ENCODE data around the gene CAPNS1. TPM values are rescaled to one million over a fixed set of nuclear protein-coding genes. Genes with fewer than 3 reads are reported as not detected.

Gene CAPNS1
- total and polyA plus RNA-seq, 12 donors: 94.8 to 916 (median 609) TPM

DNA sequence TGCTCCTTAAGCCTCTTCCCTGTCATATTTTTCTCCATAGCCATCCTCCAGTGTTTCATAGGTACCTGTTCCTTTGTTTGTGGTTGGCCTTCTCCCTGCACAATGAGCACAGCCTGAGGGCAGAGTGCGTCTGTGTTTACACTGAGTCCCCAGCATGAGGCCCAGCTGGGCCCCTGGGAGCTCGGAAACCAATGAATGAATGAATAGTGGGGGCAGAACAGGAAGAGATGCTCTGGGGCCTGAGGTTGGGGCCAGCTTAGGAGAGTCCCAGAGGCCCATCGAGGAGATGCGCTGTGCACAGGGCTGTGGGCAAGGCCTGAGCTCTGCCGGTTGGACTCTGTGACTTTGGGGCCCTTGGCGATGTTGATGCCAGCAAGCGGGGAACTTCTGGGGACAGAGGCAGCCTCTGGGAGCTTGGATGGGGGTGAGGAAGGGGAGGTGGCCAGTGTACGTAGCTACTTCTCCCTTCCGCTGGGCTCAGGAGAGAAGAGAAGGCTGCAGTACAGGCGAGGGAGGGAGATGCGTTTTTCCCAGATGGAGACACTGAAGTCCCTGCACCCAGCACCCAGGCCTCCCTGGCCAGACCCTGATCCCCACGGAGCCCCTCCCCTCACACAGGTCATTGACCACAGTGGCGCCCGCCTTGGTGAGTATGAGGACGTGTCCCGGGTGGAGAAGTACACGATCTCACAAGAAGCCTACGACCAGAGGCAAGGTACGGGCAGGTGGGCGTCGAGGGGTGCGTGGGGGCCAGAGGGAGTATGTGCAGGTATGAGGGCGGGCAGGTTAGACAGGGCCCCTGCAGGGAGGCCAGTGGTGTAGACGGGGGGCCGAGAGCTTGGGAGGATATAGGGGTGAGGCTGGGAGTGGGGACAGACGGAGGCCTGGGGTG is 19.5 kb upstream of the CAPNS1 start:
- H3K9me3 ChIP-seq (replicated peaks in 1 of 3): no peaks in the 10 kb centered on the region
- no peak overlapping the region for H3K27ac ChIP-seq
- H3K36me3 ChIP-seq (replicated peaks in 1 of 2): peaks cover 0 to 73% of the 10 kb centered on the region in 2 donors
- H3K4me1 ChIP-seq (replicated peaks in 1 of 2): peaks cover 0 to 13% of the 10 kb centered on the region in 2 donors
- H3K27me3 ChIP-seq: no peaks in the 10 kb centered on the region
- WGBS, 4 donors: 83 to 91% (median 87%) methylated on average over 19 to 26 of the region's 26 CpGs
- no peak for DNase-seq
- intact Hi-C loops (cut with DNase I): no loop called here
- no peak overlapping the region for H3K4me3 ChIP-seq
- TF ChIP-seq, protein P1, sequence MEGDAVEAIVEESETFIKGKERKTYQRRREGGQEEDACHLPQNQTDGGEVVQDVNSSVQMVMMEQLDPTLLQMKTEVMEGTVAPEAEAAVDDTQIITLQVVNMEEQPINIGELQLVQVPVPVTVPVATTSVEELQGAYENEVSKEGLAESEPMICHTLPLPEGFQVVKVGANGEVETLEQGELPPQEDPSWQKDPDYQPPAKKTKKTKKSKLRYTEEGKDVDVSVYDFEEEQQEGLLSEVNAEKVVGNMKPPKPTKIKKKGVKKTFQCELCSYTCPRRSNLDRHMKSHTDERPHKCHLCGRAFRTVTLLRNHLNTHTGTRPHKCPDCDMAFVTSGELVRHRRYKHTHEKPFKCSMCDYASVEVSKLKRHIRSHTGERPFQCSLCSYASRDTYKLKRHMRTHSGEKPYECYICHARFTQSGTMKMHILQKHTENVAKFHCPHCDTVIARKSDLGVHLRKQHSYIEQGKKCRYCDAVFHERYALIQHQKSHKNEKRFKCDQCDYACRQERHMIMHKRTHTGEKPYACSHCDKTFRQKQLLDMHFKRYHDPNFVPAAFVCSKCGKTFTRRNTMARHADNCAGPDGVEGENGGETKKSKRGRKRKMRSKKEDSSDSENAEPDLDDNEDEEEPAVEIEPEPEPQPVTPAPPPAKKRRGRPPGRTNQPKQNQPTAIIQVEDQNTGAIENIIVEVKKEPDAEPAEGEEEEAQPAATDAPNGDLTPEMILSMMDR (IDR thresholded peaks at IDR 0.05): no peak
- TF ChIP-seq POLR2A (IDR thresholded peaks at IDR 0.05): no peak

DNA sequence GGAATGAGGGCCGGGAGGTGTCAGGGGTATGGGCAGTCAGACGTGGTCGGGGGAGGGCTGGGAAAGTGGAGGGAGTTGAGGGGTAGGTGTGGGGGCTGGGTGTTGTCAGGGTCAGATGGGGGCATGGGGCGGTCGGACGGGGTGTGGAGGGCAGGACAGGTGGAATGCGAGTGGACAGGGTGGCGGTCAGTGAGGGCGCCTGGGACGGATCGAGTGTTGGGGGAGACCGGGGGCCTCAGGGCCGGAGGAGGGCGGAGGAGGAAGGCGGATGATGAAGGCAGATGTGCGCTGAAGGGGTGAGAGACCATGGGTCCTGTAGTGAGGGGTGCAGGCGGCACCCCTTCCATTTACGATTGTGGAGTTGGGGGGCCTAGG is 18.9 kb upstream of the CAPNS1 start:
- whole genome bisulfite sequencing, 4 donors: 92 to 94% (median 93%) methylated on average over 18 of the region's 18 CpGs
- no peak for DNase-seq
- H3K9me3 ChIP-seq (replicated peaks in 1 of 3): no peaks in the 10 kb centered on the region
- H3K4me1 ChIP-seq (replicated peaks in 1 of 2): peaks cover 0 to 11% of the 10 kb centered on the region in 2 donors
- no peaks in the 10 kb centered on the region for H3K27me3 ChIP-seq
- H3K27ac ChIP-seq: no peak overlapping the region
- peaks cover 0 to 80% of the 10 kb centered on the region in 2 donors for H3K36me3 ChIP-seq (replicated peaks in 1 of 2)
- intact Hi-C loops (cut with DNase I): no loop called here
- H3K4me3 ChIP-seq: no peak overlapping the region
- TF ChIP-seq POLR2A (IDR thresholded peaks at IDR 0.05): no peak

DNA sequence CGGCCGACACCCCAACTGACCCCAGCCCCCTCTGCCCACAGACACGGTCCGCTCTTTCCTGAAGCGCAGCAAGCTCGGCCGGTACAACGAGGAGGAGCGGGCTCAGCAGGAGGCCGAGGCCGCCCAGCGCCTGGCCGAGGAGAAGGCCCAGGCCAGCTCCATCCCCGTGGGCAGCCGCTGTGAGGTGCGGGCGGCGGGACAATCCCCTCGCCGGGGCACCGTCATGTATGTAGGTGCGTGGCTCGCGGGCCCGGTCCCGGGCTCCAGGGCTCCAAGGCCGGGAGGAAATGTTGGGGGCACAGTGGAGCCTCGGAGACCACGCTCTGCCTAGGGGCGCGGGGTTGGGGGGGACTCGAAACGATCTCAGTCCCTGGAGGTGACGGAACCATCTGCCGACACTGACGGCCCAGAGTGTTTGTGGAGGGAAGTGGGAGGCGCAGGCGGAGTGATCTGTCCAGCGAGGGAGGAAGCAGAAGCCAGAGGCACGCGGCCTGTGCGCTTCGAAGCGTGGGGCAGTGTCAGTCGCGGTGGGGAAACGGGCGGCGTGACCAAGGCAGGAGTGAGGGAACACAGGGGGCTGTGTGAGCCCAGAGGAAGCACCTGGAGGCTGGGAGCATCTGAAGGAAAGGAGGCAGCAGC is 18.3 kb upstream of the CAPNS1 start:
- Histone ChIP-seq H3K27me3 (no peaks in the 10 kb centered on the region), H3K27ac (no peak overlapping the region), H3K4me3 (no peak overlapping the region), H3K36me3 (replicated peaks in 1 of 2) (peaks cover 0 to 80% of the 10 kb centered on the region in 2 donors), H3K9me3 (replicated peaks in 1 of 3) (no peaks in the 10 kb centered on the region), H3K4me1 (replicated peaks in 1 of 2) (peaks cover 0 to 5% of the 10 kb centered on the region in 2 donors)
- TF ChIP-seq POLR2A (IDR thresholded peaks at IDR 0.05): no peak
- TF ChIP-seq, protein P1 (IDR thresholded peaks at IDR 0.05): no peak
- DNase-seq: no peak
- WGBS, 4 donors: 84 to 90% (median 87%) methylated on average over 37 to 49 of the region's 49 CpGs
- intact Hi-C loops (cut with DNase I): no loop called here

DNA sequence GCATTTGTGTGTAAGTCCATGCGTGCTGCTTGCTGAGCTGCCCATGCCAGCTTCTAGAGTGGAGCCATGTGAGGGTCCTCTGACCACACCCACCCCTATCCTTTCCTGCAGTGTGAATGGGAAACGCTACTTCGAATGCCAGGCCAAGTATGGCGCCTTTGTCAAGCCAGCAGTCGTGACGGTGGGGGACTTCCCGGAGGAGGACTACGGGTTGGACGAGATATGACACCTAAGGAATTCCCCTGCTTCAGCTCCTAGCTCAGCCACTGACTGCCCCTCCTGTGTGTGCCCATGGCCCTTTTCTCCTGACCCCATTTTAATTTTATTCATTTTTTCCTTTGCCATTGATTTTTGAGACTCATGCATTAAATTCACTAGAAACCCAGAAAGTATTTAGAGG is 14.3 kb upstream of the CAPNS1 start:
- H3K36me3 ChIP-seq (replicated peaks in 1 of 2): peaks cover 0 to 45% of the 10 kb centered on the region in 2 donors
- H3K27me3 ChIP-seq: no peaks in the 10 kb centered on the region
- WGBS, 4 donors: 85 to 89% (median 86%) methylated on average over 8 to 9 of the region's 9 CpGs
- peaks cover 0 to 17% of the 10 kb centered on the region in 2 donors for H3K4me1 ChIP-seq (replicated peaks in 1 of 2)
- no peak for DNase-seq
- H3K27ac ChIP-seq: no peak overlapping the region
- no peaks in the 10 kb centered on the region for H3K9me3 ChIP-seq (replicated peaks in 1 of 3)
- no peak overlapping the region for H3K4me3 ChIP-seq
- no peak for TF ChIP-seq POLR2A (IDR thresholded peaks at IDR 0.05)
- TF ChIP-seq, protein P1 (IDR thresholded peaks at IDR 0.05): no peak
- intact Hi-C loops (cut with DNase I): loop anchor here in 1 of 2 donors (5.0 kb wide), 1 partner anchor 47 kb away; no protein-coding TSS in a partner anchor
